GM19324 (cell line): ENCODE data around the gene EEPD1.

Experiments
- ATAC-seq: cut with Tn5 transposase; IDR thresholded peaks from one replicate; pipeline ENCODE4 v1.9.1; 2021; ENCODE audit warnings: mild to moderate bottlenecking, moderate library complexity; ENCODE audit not compliant: unreplicated experiment, low FRiP score

EEPD1 gene

DNA sequence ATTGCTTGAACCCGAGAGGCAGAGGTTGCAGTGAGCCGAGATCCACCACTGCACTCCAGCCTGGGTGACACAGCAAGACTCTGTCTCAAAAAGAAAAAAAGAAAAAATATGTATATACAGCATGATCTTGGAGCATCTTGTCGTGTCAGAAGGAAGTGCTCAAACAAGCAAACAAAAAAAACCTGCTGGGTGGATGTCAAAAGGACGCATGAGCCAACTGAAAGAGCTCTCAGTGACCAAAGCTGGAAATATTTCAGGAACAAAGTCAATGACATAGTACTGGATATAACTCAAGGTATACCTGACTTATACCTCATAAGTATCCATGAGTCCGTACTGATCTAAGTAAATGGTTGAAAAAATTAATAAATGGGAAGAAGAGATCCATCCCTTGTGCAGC, 142.0 kb downstream of the EEPD1 start:
- no peak for ATAC-seq

GRCh38 chr7:36296284-36296683, 143.2 kb downstream of the EEPD1 start:
- ATAC-seq, result no peak

- no peak for ATAC-seq
These were observed 144.4 kb downstream of the EEPD1 start for GRCh38 chr7:36297364-36298009.

GRCh38 chr7:36298106-36298505, 145.1 kb downstream of the EEPD1 start:
- ATAC-seq, result no peak

DNA sequence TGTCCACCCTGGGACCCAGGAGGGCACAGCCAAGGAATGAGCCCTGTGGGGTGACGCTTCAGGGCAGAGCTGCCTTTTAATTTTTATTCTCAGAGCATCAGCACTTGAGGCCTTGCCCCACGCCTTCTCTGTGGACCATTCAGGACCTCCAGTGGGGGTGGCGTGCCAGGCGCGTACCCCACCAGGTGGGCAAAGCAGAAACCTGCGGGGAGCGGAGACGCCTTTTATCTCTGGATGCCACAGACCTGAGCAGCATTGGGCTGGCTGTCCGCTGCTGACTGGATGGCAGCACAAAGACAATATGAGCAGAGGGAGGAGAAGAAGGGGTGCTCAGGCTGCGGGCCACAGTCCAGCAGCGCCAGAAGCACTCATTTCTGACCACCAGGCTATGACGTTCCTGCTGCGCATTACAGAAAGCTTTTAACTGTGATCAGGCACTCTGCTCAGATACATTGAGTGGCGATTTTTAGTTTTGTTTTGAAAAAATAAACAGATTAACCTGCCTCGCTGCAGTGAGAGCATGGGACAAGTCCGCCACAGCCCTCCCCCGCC, 146.2 kb downstream of the EEPD1 start:
- no peak for ATAC-seq

DNA sequence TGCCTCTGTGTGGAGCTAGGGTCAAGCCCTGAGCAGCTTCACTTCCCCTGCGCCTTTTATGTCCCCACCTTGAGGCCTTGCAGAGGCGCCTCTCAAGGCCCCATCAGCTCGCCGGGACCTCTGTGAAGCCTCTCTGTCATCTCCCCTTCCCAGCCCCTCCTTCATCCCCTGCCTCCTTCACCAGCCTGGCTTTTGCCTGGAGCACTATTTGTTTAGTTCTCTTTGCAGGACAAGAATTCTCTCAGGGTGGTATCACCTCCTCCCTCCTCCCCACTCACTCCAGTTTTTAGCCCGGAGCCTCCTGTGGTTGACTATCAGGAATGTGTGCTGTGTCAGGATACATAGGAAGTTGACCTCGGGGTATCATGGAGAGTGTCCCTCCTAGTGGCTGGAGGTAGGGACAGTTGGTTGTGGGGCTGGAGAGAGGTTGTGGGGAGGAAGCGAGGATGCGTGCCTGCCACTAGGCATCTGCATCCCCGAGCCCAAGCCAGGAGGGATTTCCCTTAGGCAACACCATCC, 146.8 kb downstream of the EEPD1 start:
- ATAC-seq, result no peak

DNA sequence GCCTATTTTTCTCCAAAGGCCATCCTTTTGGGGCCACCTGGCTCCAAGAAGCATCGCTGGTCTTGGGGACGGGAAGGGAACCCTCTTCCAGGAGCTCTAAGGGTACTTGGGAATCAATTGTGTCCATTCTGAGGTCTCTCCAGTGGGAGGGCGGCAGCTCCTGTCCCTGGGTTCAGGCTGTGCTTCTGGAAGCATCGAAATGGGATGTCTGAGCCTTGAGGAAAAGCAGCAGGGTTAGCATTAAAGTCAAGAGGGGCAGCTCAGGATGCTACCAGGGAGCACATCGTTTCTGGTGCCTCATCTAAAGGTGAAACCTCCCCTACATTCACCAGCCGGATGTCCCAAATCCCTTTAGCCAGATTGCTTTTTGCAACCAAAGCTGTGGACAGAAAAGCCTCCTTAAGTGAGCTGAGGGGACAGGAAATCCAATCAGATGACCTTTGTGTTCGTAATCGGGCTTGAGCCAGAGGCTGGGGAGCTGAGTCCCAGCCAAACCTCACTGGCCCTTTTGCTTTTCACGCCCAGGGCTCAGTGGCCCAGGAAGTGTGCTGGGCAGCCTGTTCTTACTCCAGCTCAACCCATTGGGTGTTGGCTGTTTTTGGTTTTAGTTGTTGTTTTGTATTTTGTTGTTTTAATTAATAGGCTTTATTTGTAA, 147.8 kb downstream of the EEPD1 start:
- ATAC-seq, result no peak

DNA sequence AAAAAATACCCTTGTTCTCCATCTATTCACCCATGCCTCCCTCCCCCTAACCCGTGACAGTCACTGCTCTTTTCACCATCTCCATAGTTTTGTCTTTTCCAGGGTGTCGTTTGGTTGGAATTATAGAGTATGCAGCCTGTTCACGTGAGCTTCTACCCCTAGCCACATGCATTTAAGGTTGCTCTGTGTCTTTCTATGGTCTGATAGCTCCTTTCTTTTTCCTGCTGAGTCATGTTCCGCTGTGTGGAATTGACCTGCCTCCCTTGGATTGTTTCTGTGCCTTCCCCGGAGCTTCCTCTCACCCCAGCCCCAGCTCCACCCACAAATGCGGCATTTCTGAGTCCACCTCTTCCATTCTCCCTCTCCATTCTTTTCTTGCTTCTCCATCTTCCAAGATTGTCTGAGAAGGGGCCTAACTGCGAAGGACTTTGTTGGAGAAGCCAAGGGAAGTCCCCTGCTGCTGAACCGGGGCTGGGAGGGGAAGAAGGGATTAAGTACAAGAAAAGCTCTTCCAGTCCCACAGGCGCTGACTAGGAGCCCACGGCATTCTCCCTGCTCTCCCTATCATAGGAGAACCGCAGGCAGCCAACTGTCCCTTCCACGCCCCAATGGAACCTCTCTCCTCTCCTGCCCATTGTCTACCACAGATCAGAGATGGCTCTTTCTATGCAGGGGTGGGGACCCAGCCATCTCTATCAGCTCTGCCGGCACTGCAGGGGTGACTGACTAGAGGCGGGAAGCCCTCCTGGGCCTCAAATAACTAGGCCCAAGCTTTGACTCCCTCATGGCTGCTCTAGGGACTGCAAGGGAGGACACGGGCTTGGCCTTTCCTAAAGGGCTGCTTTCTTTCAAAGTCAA, 149.1 kb downstream of the EEPD1 start:
- ATAC-seq, result no peak

GRCh38 chr7:36303202-36304098, 150.4 kb downstream of the EEPD1 start:
- no peak for ATAC-seq

- no peak for ATAC-seq
These were observed 151.0 kb downstream of the EEPD1 start for GRCh38 chr7:36304099-36304425.

GRCh38 chr7:36305226-36305625, 152.2 kb downstream of the EEPD1 start:
- ATAC-seq, result no peak

DNA sequence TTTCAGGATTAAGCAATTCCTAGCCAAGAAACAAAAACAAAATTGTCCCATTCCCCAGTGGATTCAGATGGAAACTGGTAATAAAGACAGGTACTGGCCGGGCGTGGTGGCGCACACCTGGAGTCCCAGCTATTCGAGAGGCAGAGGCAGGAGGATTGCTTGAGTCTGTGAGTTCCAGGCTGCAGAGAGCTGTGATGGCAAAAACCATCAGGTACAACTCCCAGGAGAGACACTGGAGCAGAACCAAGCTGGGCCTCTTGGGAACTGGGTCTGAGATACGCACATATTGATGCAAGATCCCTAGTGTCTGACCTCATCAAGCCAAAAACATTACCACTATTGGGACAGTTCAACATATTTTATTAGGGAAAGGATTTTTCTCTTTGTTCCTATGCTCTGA, 152.6 kb downstream of the EEPD1 start:
- ATAC-seq, result no peak

DNA sequence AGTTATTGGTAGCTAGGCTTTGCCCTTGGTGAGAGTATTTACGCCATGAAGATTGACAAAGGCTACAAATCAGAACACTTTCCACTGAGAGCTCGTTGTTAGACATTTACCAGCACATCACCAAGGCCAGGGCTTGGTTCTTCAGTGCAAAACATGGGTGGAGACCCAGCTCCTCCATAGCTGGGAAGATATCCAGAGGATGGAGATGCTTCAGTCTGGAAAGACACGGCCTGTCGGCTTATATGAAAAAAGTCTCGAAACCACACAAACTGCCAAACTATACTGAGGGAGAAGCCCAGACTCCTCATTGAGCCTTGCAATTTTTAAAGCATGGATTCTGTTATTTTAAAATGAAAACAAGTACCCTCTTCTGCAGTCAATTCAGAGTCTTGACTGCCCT, 153.2 kb downstream of the EEPD1 start:
- ATAC-seq, result no peak

GRCh38 chr7:36306722-36307121, 153.7 kb downstream of the EEPD1 start:
- ATAC-seq, result no peak

DNA sequence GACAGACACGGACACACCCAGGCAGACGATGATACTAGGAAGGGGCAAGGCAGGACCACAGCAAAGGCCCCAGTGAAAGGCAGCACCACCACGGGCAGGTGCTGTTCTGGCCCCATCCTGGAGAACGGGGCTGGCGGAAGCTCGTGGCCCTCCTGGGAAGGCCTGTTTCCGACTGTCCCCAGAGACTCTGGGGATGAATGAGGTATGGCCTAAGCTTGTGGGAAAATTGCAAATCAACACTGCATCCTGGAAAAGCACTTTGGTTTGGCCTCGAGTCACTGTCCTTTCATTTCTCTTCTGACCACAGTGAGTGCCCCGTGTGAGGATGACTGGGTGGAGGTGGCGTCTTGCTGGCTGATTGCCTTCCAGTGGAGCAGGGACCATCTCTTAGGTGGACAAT, 155.0 kb downstream of the EEPD1 start:
- no peak for ATAC-seq

- ATAC-seq, result no peak
These were observed 156.2 kb downstream of the EEPD1 start for GRCh38 chr7:36309301-36309700.

GRCh38 chr7:36309716-36310115, 156.7 kb downstream of the EEPD1 start:
- ATAC-seq, result no peak

DNA sequence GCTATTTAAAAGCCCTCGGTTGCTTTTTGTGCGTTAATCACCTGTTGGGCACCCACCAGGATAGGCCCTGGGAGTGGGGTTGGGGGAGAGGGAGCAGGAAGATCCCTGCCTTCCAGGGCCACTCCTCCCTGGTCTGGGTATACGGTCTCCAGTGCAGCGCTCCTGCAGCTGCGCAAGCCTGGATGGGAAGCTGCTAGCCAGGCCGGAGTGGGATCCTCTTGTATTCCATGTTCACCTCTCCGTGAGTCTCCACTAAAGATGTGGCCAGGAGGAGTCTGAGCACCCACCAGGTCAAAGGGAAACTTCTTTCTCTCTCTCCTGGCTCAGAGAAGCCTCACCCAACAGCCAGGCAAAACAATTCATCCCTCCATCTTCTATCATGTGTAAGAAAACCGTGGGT, 157.8 kb downstream of the EEPD1 start:
- ATAC-seq, result no peak

DNA sequence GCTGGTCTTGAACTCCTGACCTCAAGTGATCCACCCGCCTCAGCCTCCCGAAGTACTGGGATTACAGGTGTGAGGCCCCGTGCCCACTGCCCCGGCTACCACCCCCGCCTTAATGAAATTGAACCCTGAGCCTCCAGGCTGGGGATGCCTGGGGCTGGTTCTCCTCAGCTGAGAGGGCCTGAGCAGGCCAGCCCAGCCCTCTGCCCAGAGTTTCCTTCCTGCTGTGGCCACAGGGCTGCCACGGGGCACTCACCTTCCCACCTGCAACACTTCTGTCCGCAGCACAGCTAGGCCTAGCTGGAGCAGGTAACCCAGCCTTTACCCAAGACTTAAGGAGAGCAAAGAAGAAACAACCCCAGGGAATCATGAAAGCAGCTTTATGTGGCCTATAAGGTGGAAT, 158.5 kb downstream of the EEPD1 start:
- no peak for ATAC-seq
